Loucy (cell line): ENCODE measurements around the gene MAP3K5.

Source experiments
- CTCF ChIP-seq: fragments of 200-600 bp; sonication (generic); conservative IDR thresholded peaks from 2 replicates; pipeline ENCODE4 v1.5.1; 2014; ENCODE audit warnings: mild to moderate bottlenecking, antibody characterized with exemption, low read length
- EZH2phosphoT487 ChIP-seq: fragments of 200-600 bp; IDR thresholded peaks from 2 replicates; pipeline ENCODE4 v1.6.1; 2018; ENCODE audit warnings: antibody characterized with exemption, mild to moderate bottlenecking, moderate library complexity, borderline replicate concordance

DNA sequence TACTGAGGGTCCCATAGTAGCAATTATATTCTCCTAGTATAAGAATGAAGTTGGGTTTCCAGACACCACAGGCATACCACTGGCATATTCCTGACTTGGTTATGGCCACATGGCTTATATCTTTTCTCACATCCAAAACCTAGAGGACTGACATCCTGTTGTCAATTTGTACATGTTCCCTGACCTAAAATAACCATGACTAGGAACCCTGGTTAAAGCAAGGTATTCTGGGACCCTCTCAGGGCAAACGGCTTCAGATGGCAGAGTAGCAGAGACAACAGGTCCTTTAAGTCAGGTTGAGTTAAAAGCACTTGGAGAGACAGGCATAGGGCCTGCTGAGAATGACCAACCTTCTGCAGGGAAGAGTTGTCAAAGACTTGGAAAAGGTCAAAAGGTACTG lies 12.6 kb downstream of the MAP3K5 start:
- TF ChIP-seq CTCF, result no peak
- no peak for TF ChIP-seq EZH2phosphoT487
